PC-3 (cell line): Measurements from ENCODE around the gene FBXO24. TPM values are rescaled to one million over a fixed set of nuclear protein-coding genes. Genes with fewer than 3 reads are reported as not detected.

Experiments
- ATAC-seq: fragments of 200-7000 bp; cut with Tn5 transposase; 2 replicates; pipeline ENCODE4 v1.9.1; 2020; ENCODE audit warnings: mild to moderate bottlenecking, moderate library complexity
- BruUV-seq: library from RNA; stranded (reverse); fragments of 400-500 nt; replicated peaks from 2 replicates; lab custom pipeline; 2021; lab: Mats Ljungman, UMichigan
- CTCF ChIA-PET: fragments of 300-600 bp; sonication (Branson Sonifier 250); formaldehyde crosslinking; loops from one replicate; lab custom pipeline; 2022; ENCODE audit warnings: antibody characterized with exemption; lab: Charles Lee
- POLR2A ChIA-PET: fragments of 300-600 bp; sonication (Branson Sonifier 250); formaldehyde crosslinking; loops from one replicate; lab custom pipeline; 2022; ENCODE audit warnings: antibody characterized with exemption; ENCODE audit not compliant: unreplicated experiment; lab: Charles Lee
- DNase-seq: peaks from one replicate; pipeline ENCODE4 v3.0.0-alpha.2; 2015
- H2AFZ ChIP-seq: fragments of 300-600 bp; sonication (generic); 2 replicates; pipeline ENCODE4 v1.6.0; 2016; ENCODE audit warnings: antibody characterized with exemption, low read length
- H3F3A ChIP-seq: fragments of 300-600 bp; sonication (generic); one replicate; pipeline ENCODE4 v1.6.0; 2017; ENCODE audit warnings: antibody characterized with exemption, low read length, control low read depth, mild to moderate bottlenecking; ENCODE audit not compliant: unreplicated experiment
- H3K27ac ChIP-seq: fragments of 300-600 bp; sonication (generic); 2 replicates; pipeline ENCODE4 v1.5.1; 2016; ENCODE audit warnings: mild to moderate bottlenecking, low read length
- H3K27me3 ChIP-seq: fragments of 300-600 bp; sonication (generic); 2 replicates; pipeline ENCODE4 v1.6.1; 2016; ENCODE audit warnings: low read length, mixed read lengths
- H3K36me3 ChIP-seq: fragments of 300-600 bp; sonication (generic); 2 replicates; pipeline ENCODE4 v1.6.1; 2016; ENCODE audit warnings: low read depth, mixed run types, low read length, mixed read lengths
- H3K4me1 ChIP-seq: fragments of 300-600 bp; sonication (generic); 2 replicates; pipeline ENCODE4 v1.5.1; 2016; ENCODE audit warnings: low read length; ENCODE audit not compliant: insufficient read depth
- H3K4me2 ChIP-seq: fragments of 300-600 bp; sonication (generic); 2 replicates; pipeline ENCODE4 v1.6.0; 2016; ENCODE audit warnings: low read length
- H3K4me3 ChIP-seq: fragments of 300-600 bp; sonication (generic); 2 replicates; pipeline ENCODE4 v1.5.1; 2016; ENCODE audit warnings: mild to moderate bottlenecking, low read length, mixed read lengths
- H3K79me2 ChIP-seq: fragments of 300-600 bp; sonication (generic); 2 replicates; pipeline ENCODE4 v1.6.1; 2017; ENCODE audit warnings: low read length, mixed read lengths
- H3K9ac ChIP-seq: fragments of 300-600 bp; sonication (generic); 2 replicates; pipeline ENCODE4 v1.6.0; 2016; ENCODE audit warnings: mild to moderate bottlenecking, low read length
- H3K9me2 ChIP-seq: fragments of 300-600 bp; sonication (generic); replicated peaks from 2 replicates; pipeline ENCODE4 v1.6.1; 2016; ENCODE audit warnings: mixed run types, low read length, mixed read lengths
- H3K9me3 ChIP-seq: fragments of 300-600 bp; sonication (generic); 2 replicates; pipeline ENCODE4 v1.6.1; 2016; ENCODE audit warnings: low read length, mixed read lengths
- H4K20me1 ChIP-seq: fragments of 300-600 bp; sonication (generic); 2 replicates; pipeline ENCODE4 v1.6.1; 2016; ENCODE audit warnings: low read length, mixed read lengths
- CTCF ChIP-seq: fragments of 300-600 bp; sonication (generic); conservative IDR thresholded peaks from 2 replicates; pipeline ENCODE4 v1.5.1; 2017; ENCODE audit warnings: antibody characterized with exemption, low read depth, mild to moderate bottlenecking, low read length
- EZH2 ChIP-seq: fragments of 300-600 bp; sonication (generic); IDR thresholded peaks from one replicate; pipeline ENCODE4 v1.6.1; 2017; ENCODE audit warnings: antibody characterized with exemption, mild to moderate bottlenecking, low read length; ENCODE audit not compliant: unreplicated experiment
- EZH2phosphoT487 ChIP-seq: fragments of 300-600 bp; sonication (generic); IDR thresholded peaks from 2 replicates; pipeline ENCODE4 v1.6.1; 2018; ENCODE audit warnings: mild to moderate bottlenecking, antibody characterized with exemption, low read length, borderline replicate concordance
- intact Hi-C: fragments of 100-400 bp; cut with micrococcal nuclease; formaldehyde crosslinking; loops from 2 replicates; pipeline ENCODE4 v1.9.0; 2023
- total RNA-seq: library from RNA; depleted of rRNA; stranded (reverse); fragments of >200 nt; gene quantifications from 2 replicates; pipeline ENCODE4 v1.2.3, GENCODE V29; 2014

Gene FBXO24
- total RNA-seq, 1 experiment from 2014 or later: 0.40 TPM

- no peaks in the 10 kb centered on the region for H3F3A ChIP-seq
- CTCF ChIA-PET: no interaction called here
- no peak within 1 kb of the TSS for H3K27ac ChIP-seq
- no peak within 1 kb of the TSS for H2AFZ ChIP-seq
- H3K9me2 ChIP-seq: no peaks in the 10 kb centered on the region
- intact Hi-C loops: no loop called here
- DNase-seq (no peak), ATAC-seq (no peak)
- H4K20me1 ChIP-seq: no peaks in the 10 kb centered on the region
- BruUV-seq: no TSS peak
- H3K36me3 ChIP-seq: no peaks in the 10 kb centered on the region
- H3K9me3 ChIP-seq: no peaks in the 10 kb centered on the region
- H3K79me2 ChIP-seq: no peaks in the 10 kb centered on the region
- H3K4me1 ChIP-seq: no peaks in the 10 kb centered on the region; the same call in 1 of the 2 replicates
- TF ChIP-seq EZH2: no peak
- TF ChIP-seq CTCF: no peak
- no peak for TF ChIP-seq EZH2phosphoT487
- no peak within 1 kb of the TSS for H3K4me2 ChIP-seq
- no peak within 1 kb of the TSS for H3K9ac ChIP-seq
- POLR2A ChIA-PET: no interaction called here
- H3K27me3 ChIP-seq: no peaks in the 10 kb centered on the region
- H3K4me3 ChIP-seq: no peak within 1 kb of the TSS
Measured at GRCh38 chr7:100573691-100574361, 12.3 kb upstream of the FBXO24 start, which contains the start of gene SAP25. Gene SAP25, minus strand, starts transcription at chr7:100573900. Its CDS starts 158 bp downstream, at chr7:100573742.

- DNase-seq (no peak), ATAC-seq (no peak)
- Histone ChIP-seq H3K9me3 (no peaks in the 10 kb centered on the region), H4K20me1 (no peaks in the 10 kb centered on the region), H3K4me1 (no peaks in the 10 kb centered on the region; the same call in 1 of the 2 replicates), H3K4me2 (no peak overlapping the region), H3K9me2 (no peaks in the 10 kb centered on the region), H3K27me3 (no peaks in the 10 kb centered on the region), H3K27ac (no peak overlapping the region), H3K4me3 (no peak overlapping the region), H3K36me3 (0 out of 2 replicates have a peak, but pooled peaks cover 1% of the 10 kb centered on the region), H3F3A (no peaks in the 10 kb centered on the region), H3K79me2 (no peaks in the 10 kb centered on the region), H2AFZ (no peak overlapping the region), H3K9ac (no peak overlapping the region)
- POLR2A ChIA-PET: no interaction called here
- no peak for TF ChIP-seq CTCF
- TF ChIP-seq EZH2: no peak
- TF ChIP-seq EZH2phosphoT487: no peak
- TSS peak; percentile 17 for BruUV-seq
- intact Hi-C loops: no loop called here
- CTCF ChIA-PET: no interaction called here
Measured at GRCh38 chr7:100574362-100575205, 11.5 kb upstream of the FBXO24 start.
